GM18505 (cell line): ENCODE measurements around the gene SLC14A1.

ENCODE experiments used
- ATAC-seq: cut with Tn5 transposase; IDR thresholded peaks from one replicate; pipeline ENCODE4 v1.9.1; 2021; ENCODE audit not compliant: unreplicated experiment
- POLR2A ChIP-seq: IDR thresholded peaks from 4 replicates; pipeline ENCODE4 v1.6.1; 2011; ENCODE audit warnings: borderline replicate concordance; ENCODE audit not compliant: insufficient read depth, insufficient read length; ENCODE audit errors: extremely low read depth

The SLC14A1 gene

GRCh38 chr18:45723567-45724355 lies at the start of gene SLC14A1:
SLC14A1 (plus strand) TSS chr18:45724181; CDS start chr18:45730321, 6,140 bp downstream.
- no peak for TF ChIP-seq POLR2A
- ATAC-seq: no peak

- ATAC-seq: no peak
- no peak for TF ChIP-seq POLR2A
Measured at GRCh38 chr18:45677276-45677807, 46.6 kb upstream of the SLC14A1 start.

GRCh38 chr18:45678441-45678840 lies 45.5 kb upstream of the SLC14A1 start:
- no peak for ATAC-seq
- no peak for TF ChIP-seq POLR2A

- ATAC-seq: no peak
- TF ChIP-seq POLR2A: no peak
Measured at GRCh38 chr18:45678850-45679249, 45.1 kb upstream of the SLC14A1 start.

GRCh38 chr18:45680066-45680690 lies 43.8 kb upstream of the SLC14A1 start:
- no peak for ATAC-seq
- TF ChIP-seq POLR2A: no peak

- TF ChIP-seq POLR2A: no peak
- no peak for ATAC-seq
Measured at GRCh38 chr18:45682181-45682580, 41.8 kb upstream of the SLC14A1 start.

- no peak for TF ChIP-seq POLR2A
- no peak for ATAC-seq
Measured at GRCh38 chr18:45684341-45685115, 39.5 kb upstream of the SLC14A1 start.

GRCh38 chr18:45686891-45687611 lies 36.9 kb upstream of the SLC14A1 start:
- peak; percentile 87 for ATAC-seq
- TF ChIP-seq POLR2A: peak; percentile 42

GRCh38 chr18:45687621-45688020 lies 36.4 kb upstream of the SLC14A1 start:
- TF ChIP-seq POLR2A: peak; percentile 24
- ATAC-seq: peak; percentile 35

- no peak for TF ChIP-seq POLR2A
- no peak for ATAC-seq
Measured at GRCh38 chr18:45688113-45688512, 35.9 kb upstream of the SLC14A1 start.

- TF ChIP-seq POLR2A: no peak
- ATAC-seq: no peak
Measured at GRCh38 chr18:45688833-45689232, 35.1 kb upstream of the SLC14A1 start.

GRCh38 chr18:45689396-45689795 lies 34.6 kb upstream of the SLC14A1 start:
- no peak for TF ChIP-seq POLR2A
- no peak for ATAC-seq
